Type B pancreatic cell (in vitro differentiated cells): ENCODE results near the gene MYCBP2. TPM values are rescaled to one million over a fixed set of nuclear protein-coding genes. Genes with fewer than 3 reads are reported as not detected.

Source experiments
- DNase-seq: peaks from one replicate; pipeline ENCODE4 v3.0.0; 2021; ENCODE audit warnings: mixed read lengths; ENCODE audit not compliant: unreplicated experiment; ENCODE audit errors: extremely low spot score
- H3K27ac Mint-ChIP-seq: 2 replicates; pipeline ENCODE4 v1.8.0; 2021; ENCODE audit warnings: mild to moderate bottlenecking, mixed read lengths
- H3K27me3 Mint-ChIP-seq: 2 replicates; pipeline ENCODE4 v1.8.0; 2021; ENCODE audit warnings: mixed read lengths
- H3K36me3 Mint-ChIP-seq: 2 replicates; pipeline ENCODE4 v1.8.0; 2021; ENCODE audit warnings: mixed read lengths
- H3K4me1 Mint-ChIP-seq: one replicate; pipeline ENCODE4 v1.8.0; 2021; ENCODE audit warnings: mixed read lengths; ENCODE audit not compliant: unreplicated experiment
- H3K4me3 Mint-ChIP-seq: 2 replicates; pipeline ENCODE4 v1.8.0; 2021; ENCODE audit warnings: mild to moderate bottlenecking, mixed read lengths
- H3K9me3 Mint-ChIP-seq: 2 replicates; pipeline ENCODE4 v1.8.0; 2021; ENCODE audit warnings: mixed read lengths
- total RNA-seq: library from RNA; stranded (reverse); gene quantifications from 2 replicates; pipeline ENCODE4 v1.2.1, GENCODE V29; 2021; ENCODE audit warnings: low replicate concordance
- TF ChIP-seq, protein P1 (sequence below): fragments of 200-600 bp; sonication (generic); conservative IDR thresholded peaks from 2 replicates; pipeline ENCODE4 v1.5.0; 2021; ENCODE audit warnings: antibody characterized with exemption, mild to moderate bottlenecking

MYCBP2 gene
- total RNA-seq, 1 donor from 2014 or later: 71.7 TPM

DNA sequence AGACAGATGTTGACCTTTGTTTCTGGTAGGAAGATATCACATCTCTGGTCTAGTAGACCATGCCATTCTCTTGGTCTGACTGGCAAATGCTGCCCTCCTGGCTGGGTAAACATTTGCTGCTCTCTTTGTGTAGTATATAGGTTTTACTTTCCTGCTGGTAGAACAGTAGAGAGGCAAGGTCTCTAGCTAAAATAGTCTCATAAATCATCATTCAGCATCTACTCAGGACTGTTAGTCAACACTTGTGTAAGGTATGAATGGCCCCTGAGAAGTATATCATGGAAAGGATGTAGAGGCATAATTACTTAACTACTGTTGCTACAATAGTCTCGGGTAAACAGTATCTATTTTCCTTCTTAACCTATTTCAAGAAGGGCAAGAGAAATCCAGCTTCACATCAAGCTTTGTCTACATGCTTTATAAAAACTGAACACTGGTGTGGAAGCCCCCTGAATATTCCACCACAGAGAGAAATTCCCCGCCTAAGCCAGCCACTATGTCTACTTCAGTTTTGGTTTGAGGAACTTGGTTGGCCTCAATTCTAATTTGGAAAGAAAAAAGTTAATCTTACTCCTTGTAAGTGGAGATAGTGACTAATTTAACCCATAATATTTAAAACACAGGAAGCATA is 18.4 kb upstream of the MYCBP2 start:
- no peaks in the 10 kb centered on the region for H3K9me3 Mint-ChIP-seq
- H3K27me3 Mint-ChIP-seq: no peaks in the 10 kb centered on the region
- H3K36me3 Mint-ChIP-seq: no peaks in the 10 kb centered on the region
- no peak overlapping the region for H3K4me3 Mint-ChIP-seq
- no peak overlapping the region for H3K27ac Mint-ChIP-seq
- TF ChIP-seq, protein P1, sequence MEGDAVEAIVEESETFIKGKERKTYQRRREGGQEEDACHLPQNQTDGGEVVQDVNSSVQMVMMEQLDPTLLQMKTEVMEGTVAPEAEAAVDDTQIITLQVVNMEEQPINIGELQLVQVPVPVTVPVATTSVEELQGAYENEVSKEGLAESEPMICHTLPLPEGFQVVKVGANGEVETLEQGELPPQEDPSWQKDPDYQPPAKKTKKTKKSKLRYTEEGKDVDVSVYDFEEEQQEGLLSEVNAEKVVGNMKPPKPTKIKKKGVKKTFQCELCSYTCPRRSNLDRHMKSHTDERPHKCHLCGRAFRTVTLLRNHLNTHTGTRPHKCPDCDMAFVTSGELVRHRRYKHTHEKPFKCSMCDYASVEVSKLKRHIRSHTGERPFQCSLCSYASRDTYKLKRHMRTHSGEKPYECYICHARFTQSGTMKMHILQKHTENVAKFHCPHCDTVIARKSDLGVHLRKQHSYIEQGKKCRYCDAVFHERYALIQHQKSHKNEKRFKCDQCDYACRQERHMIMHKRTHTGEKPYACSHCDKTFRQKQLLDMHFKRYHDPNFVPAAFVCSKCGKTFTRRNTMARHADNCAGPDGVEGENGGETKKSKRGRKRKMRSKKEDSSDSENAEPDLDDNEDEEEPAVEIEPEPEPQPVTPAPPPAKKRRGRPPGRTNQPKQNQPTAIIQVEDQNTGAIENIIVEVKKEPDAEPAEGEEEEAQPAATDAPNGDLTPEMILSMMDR: no peak
- no peak for DNase-seq
- no peaks in the 10 kb centered on the region for H3K4me1 Mint-ChIP-seq

DNA sequence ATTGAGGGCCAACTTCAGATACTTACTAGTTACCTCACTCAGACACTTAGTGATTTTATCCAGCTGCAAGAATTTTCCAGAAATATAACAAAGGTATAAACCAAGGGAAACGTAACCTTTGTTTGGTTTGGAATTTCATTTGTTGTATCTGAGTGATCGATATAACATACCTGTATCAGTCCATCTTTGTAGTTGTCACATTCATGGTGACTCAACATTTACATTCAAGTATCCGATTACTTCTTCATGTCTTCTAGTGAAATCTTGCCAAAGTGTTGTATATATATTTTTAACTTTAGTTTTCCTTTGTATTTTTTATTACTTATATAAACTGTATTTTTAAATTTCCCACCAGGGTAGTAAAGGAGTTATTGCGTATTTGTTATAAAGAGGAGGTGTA is 16.9 kb upstream of the MYCBP2 start:
- no peaks in the 10 kb centered on the region for H3K27me3 Mint-ChIP-seq
- TF ChIP-seq, protein P1: no peak
- H3K4me1 Mint-ChIP-seq: no peaks in the 10 kb centered on the region
- no peak for DNase-seq
- H3K4me3 Mint-ChIP-seq: no peak overlapping the region
- H3K27ac Mint-ChIP-seq: no peak overlapping the region
- H3K36me3 Mint-ChIP-seq: no peaks in the 10 kb centered on the region
- no peaks in the 10 kb centered on the region for H3K9me3 Mint-ChIP-seq

DNA sequence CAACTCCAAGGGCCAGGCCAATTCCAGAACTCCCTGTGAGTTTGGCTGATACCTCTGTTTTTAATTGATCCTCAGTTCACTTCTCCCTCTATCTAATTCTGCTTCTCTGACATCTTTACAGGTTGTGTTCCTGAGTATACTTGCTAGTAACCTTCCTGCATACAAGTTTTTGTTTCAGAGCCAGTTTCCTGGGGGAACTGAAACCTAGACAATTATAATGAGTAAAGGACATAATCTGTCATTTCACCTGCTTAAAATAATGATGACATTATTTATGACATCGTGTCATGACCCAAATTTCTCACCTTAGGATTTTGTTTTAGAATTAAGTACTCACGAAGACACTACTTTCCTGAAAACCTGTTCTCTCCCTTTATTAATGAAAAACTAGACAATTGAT is 12.5 kb upstream of the MYCBP2 start:
- no peak overlapping the region for H3K4me3 Mint-ChIP-seq
- no peak for DNase-seq
- TF ChIP-seq, protein P1: no peak
- H3K4me1 Mint-ChIP-seq: no peaks in the 10 kb centered on the region
- H3K27me3 Mint-ChIP-seq: peaks cover 10% of the 10 kb centered on the region
- no peaks in the 10 kb centered on the region for H3K36me3 Mint-ChIP-seq
- H3K27ac Mint-ChIP-seq: no peak overlapping the region
- H3K9me3 Mint-ChIP-seq: no peaks in the 10 kb centered on the region

DNA sequence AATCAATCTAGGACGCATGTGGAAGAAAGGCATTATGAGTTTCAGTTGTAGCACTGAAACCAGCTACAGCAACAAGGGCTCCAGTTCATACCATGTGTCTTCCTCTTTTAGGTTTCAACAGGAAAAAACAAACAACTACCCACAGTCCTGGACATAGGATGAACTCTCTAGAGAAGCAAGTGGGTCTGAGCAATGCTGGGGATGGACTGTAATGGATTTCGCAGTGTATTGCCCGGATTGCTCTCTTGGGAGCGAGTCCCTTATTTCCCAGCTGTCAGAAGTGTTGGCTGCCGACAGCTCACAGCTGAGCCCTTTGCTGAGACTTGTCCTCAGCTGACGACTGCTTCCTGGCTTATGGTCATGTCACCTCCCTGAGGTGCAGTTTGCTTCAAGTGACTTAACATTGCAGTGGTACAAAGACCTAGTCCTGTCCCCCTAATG is 12.1 kb upstream of the MYCBP2 start:
- H3K27ac Mint-ChIP-seq: no peak overlapping the region
- no peak overlapping the region for H3K4me3 Mint-ChIP-seq
- no peaks in the 10 kb centered on the region for H3K36me3 Mint-ChIP-seq
- H3K4me1 Mint-ChIP-seq: no peaks in the 10 kb centered on the region
- no peak for DNase-seq
- peaks cover 10% of the 10 kb centered on the region for H3K27me3 Mint-ChIP-seq
- TF ChIP-seq, protein P1: no peak
- no peaks in the 10 kb centered on the region for H3K9me3 Mint-ChIP-seq

DNA sequence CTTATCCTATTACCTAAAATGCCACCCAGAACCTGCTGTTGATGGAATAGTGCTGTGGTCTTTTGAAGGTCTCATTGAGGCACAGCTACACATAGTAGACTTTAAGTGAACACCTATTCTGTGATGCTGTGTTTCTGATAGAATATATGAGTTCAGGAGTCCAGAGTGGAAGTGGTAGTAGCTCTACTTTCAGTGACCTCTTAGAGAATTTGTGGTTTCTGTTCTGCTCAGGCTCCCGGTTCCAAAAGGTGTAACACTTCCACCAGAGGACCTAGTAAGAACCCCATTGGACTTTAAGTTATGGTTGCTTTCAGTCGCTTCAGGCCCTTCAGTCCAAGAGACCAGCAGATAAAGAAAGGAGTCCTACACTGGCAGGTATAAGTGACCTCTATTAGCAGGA is 11.4 kb upstream of the MYCBP2 start:
- H3K4me1 Mint-ChIP-seq: no peaks in the 10 kb centered on the region
- H3K27me3 Mint-ChIP-seq: peaks cover 10% of the 10 kb centered on the region
- H3K27ac Mint-ChIP-seq: no peak overlapping the region
- no peak overlapping the region for H3K4me3 Mint-ChIP-seq
- no peaks in the 10 kb centered on the region for H3K36me3 Mint-ChIP-seq
- no peak for DNase-seq
- TF ChIP-seq, protein P1: no peak
- no peaks in the 10 kb centered on the region for H3K9me3 Mint-ChIP-seq
